Activated CD8-positive, alpha-beta memory T cell treated with anti-CD3 and anti-CD28 coated beads, Interleukin-2, amount 50 U/mL, for 24 hours (primary cell): ENCODE measurements around the gene KCNH8.
"Not testable (repeated sequence)": the region's sequence is repeated elsewhere in the genome, so short reads cannot be mapped to it uniquely, and the experiment has no call there.

Source experiments
- DNase-seq: peaks from one replicate; pipeline ENCODE4 v3.0.0-alpha.2; 2020; ENCODE audit errors: extremely low read depth

KCNH8 gene

GRCh38 chr3:19173945-19174344 is 25.6 kb downstream of the KCNH8 start:
- DNase-seq: no peak

GRCh38 chr3:19183584-19183983 is 35.3 kb downstream of the KCNH8 start:
- DNase-seq: no peak

DNA sequence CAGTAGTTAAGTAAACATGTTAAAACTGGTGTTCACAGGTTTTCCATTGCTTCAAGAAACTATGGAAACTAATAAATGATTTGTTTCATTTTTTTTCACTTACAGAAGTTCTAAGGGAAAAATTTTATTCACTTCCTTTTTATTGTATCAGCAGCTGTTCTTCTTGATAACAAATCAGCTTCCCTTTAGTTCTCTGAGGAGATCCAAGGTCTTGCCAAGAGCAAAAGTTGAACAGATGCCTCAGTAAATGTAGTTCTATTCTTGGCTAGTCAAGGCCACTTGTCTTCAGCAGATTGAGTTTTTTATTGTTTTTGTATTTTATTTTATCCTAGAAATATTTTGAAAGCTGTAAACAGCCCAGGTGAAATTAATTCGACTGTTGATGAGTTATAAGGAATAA is 41.8 kb downstream of the KCNH8 start:
- no peak for DNase-seq

DNA sequence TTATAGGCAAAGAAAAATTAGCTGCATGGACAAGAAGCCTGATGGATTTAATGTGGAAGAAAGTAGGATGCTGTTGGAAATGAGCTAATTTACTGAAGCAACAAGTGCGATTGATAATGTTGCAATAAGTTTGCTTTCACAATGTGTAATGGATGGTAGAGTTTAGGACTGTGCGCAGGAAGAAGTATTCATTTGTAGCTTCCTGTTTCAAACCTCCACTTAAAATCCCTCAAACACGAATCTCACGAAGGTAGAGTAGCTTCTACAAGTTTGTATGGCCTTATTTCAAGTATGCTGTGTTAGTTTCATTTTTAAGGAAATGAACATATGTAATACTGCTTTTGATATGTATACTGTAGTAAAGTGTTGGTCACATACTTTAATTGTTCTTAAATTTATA is 42.3 kb downstream of the KCNH8 start:
- DNase-seq: no peak

DNA sequence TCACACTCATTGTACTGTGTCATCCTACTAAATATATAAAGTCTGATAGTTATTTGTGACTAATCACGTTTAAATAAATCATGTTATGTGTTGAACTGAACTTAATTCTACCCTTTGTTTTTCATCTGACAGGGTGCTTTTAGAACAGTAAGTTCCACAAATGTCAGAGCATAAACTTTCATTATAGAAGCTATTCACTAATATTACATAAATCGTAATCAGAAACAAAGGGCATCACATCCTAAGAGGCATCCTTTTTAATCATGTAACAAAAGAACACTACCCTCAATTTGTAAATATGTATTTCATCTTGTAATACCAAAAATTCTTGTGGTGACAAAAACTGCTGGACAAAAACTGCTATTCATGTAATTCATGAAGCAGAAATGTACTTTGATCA is 50.8 kb downstream of the KCNH8 start:
- no peak for DNase-seq

GRCh38 chr3:19202303-19202702 is 54.0 kb downstream of the KCNH8 start:
- no peak for DNase-seq

DNA sequence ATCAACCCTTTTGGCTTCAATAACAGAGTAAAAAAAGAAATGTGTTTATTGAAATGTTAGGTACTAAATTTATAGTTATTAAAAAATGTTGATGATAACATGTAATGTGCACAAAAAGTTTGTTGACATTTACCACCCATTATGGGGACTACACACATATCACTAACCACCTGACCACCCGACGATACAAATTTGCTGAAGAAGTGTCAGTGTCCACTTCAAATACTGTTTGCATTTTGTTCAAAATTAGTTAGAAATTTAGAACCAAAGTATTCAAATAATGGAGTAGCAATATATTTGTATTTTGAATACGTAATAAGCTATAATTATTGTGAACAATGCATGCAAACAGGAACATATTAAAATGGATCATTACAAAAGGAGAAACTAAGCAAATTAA is 54.4 kb downstream of the KCNH8 start:
- DNase-seq: no peak

DNA sequence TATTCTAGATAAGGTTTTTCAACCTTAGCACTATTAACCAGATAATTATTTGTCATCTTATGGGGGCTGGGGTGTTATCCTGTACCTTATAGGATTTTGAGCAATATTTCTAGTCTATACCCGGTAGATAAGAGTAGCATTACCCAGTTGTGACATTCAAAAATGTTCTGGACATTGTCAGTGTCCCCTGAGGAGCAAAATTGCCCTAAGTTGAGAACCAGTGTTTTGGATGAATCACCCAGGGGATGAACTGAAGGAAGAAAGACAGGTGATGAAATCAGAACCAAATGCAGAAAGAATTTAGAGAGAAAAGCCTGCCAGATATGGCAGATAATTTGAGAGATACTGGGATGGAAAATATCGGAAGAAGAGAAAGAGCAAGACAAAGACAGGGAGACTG is 58.2 kb downstream of the KCNH8 start:
- no peak for DNase-seq

GRCh38 chr3:19213603-19214220 is 65.4 kb downstream of the KCNH8 start:
- DNase-seq: no peak

DNA sequence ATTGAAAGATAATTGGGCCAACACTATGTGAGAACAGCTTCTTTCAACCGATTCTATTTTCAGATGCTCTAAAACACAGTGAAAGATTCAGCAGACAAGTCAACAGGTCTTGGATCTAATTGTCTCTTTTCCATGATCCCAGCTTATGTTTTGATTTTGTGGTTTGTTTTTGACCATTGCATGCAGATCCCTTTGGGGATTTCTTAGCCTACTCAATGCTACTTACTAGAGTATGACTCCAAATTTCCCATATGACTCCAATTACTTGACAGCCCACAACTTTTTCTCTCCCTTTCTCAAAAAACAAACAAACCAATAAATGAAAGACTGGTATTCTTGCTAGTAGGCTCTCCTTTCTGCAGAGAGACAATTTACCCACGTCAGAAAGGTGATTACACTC is 67.1 kb downstream of the KCNH8 start:
- no peak for DNase-seq

DNA sequence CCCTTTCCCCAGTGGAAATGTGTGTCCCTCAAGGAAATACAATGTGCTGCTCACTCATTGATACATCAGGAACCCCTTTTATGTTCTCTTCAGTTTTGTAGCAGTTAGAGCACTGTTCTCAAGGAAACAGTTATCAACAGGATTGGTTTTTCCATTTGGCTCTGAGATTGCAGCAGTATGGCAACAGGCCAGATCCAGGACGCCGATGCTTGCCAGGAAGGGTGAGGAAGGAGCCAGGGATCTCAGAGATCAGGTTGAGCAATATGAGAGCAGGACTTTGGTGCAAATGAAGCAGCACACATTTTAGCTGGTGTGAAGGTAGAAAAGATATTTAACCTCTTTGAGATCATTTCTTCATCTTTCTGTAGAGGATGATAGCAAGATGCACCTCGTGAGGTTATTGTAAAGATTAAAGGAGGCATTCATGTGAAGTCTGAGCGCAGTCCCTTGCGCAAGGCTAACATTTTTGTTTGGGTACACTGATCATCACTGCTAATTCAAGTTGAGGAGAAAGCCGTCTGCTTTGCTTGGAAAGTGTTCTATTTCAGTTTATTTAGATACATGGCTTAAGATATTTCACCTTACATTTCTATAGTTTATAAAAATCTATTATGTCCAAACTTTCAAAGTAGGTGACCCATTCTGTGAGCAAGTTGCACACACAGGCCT is 68.5 kb downstream of the KCNH8 start:
- no peak for DNase-seq

GRCh38 chr3:19220311-19220710 is 72.0 kb downstream of the KCNH8 start:
- no peak for DNase-seq

GRCh38 chr3:19221081-19221480 is 72.8 kb downstream of the KCNH8 start:
- no peak for DNase-seq

- DNase-seq: no peak
Measured at GRCh38 chr3:19226479-19226878, 78.2 kb downstream of the KCNH8 start.

DNA sequence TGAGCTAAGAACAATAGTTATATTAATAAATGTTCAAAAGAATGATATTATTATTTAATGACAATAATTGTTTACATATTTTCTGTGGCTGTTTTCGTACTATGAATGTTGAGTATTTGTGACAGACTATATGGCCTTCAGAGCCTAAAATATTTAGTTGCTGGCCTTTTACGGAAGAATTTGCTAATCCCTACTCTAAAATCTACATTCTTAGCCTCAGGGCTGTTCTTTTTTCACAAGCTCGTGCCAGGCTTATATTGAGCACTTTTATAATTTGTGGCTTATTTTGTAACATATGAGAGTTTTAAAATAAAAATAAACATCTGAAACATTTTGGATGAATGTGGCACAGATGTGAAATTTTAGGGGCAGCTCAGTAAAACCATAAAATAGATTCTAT is 79.9 kb downstream of the KCNH8 start:
- no peak for DNase-seq

- DNase-seq: no peak
Measured at GRCh38 chr3:19229086-19229485, 80.8 kb downstream of the KCNH8 start.

DNA sequence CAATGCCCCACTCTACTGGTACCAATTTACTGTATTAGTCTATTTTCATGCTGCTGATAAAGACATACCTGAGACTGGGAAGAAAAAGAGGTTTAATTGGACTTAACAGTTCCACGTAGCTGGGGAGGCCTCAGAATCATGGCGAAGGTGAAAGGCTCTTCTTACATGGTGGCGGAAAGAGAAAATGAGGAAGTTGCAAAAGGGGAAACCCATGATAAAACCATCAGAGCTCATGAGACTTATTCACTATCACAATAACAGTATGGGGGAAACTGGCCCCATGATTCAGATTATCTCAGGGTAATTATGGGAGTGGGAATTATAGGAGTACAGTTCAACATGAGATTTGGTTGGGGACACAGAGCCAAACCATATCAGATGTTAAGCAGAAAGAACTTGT is 81.6 kb downstream of the KCNH8 start:
- DNase-seq: not testable (repeated sequence)

- DNase-seq: no peak
Measured at GRCh38 chr3:19231792-19232461, 83.6 kb downstream of the KCNH8 start.

- no peak for DNase-seq
Measured at GRCh38 chr3:19232566-19232965, 84.3 kb downstream of the KCNH8 start.

DNA sequence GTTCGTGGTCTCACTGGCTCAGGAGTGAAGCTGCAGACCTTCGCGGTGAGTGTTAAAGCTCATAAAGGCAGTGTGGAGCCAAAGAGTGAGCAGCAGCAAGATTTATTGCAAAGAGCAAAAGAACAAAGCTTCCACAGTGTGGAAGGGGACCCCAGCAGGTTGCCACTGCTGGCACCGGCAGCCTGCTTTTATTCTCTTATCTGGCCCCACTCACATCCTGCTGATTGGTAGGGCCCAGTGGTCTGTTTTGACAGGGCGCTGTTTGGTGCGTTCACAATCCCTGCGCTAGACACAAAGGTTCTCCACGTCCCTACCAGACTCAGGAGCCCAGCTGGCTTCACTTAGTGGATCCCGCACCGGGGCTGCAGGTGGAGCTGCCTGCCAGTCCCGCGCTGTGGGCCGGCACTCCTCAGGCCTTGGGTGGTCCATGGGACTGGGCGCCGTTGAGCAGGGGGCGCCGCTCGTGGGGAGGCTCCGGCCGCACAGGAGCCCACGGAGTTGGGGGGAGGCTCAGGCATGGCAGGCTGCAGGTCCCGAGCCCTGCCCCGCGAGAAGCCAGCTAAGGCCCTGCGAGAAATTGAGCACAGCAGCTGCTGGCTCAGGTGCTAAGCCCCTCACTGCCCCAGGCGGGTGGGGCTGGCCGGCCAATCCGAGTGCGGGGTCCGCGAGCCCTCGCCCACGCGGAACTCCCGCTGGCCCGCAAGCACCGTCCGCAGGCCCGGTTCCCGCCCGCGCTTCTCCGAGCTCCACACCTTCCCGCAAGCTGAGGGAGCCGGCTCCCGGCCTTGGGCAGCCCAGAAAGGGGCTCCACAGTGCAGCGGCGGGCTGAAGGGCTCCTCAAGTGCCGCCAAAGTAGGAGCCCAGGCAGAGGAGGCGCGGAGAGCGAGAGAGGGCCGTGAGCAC is 85.8 kb downstream of the KCNH8 start:
- DNase-seq: not testable (repeated sequence)

DNA sequence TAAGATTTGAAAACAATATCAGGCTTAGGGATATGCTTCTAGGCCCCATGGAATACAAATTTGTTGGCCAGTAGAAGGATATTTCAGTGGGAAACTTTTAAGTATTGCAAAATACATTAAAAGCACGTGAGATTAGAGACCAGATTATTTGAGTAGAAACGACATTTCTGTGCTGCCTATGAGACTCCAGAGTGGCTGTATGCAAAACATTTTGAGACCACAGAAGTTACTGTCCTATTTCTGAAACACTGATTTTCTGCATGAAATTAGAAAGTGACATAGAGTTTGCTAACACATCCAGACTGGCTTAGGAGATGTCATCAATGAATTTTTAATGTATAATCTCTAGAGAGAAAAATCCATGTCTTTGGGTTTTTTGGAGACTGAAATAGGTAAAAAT is 99.8 kb downstream of the KCNH8 start:
- no peak for DNase-seq

DNA sequence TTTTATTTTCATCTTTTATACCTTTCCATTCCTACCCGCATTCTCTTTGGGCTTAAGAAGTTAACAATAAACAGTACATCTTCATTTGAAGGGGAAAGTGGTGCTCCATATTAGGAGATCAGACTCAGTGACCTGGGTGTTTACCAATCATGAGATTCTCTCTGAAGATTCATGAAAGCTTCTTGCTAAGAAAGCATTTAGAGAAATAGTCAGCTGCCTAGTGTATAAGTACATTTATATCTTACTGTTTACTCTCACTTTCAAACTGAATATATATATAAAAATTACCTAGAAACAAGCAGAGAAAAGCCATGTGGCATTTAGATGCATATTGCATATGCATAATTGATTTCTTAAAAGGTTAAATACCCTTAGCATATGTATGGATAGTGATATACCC is 100.5 kb downstream of the KCNH8 start:
- no peak for DNase-seq
